ENCODE results near the gene LRRC14B. TPM values are rescaled to one million over a fixed set of nuclear protein-coding genes. Genes with fewer than 3 reads are reported as not detected.

The LRRC14B gene
- total and polyA plus RNA-seq, 2 of the 13 experiments (the other 11 are each of a cell fraction or from before 2014, with no cell fraction given), result not detected

- no peaks in the 10 kb centered on the region for H3K9me3 ChIP-seq (ENCODE audit: low read length)
- WGBS (ENCODE audit: low lambda C conversion rate), result 33% methylated on average over 13 of the region's 21 CpGs
- in situ Hi-C loops (cut with HindIII; ENCODE audit: extremely low pct_ligation_motif_present, low pct_unique_long_range_greater_than_20kb), result no loop called here
- no peaks in the 10 kb centered on the region for H3K36me3 ChIP-seq (replicated peaks in 1 of 2; ENCODE audit: control insufficient read depth in 1 of 2, insufficient read depth in 2 of 2, low read length in 2 of 2)
- no peak overlapping the region for H3K4me2 ChIP-seq (ENCODE audit: low read depth, low read length)
- peaks cover 22% of the 10 kb centered on the region for H3K4me1 ChIP-seq (ENCODE audit: insufficient read depth, low read length)
- ATAC-seq (no peak), DNase-seq (ENCODE audit: low spot score) (no peak), FAIRE-seq (no peak)
- CTCF ChIA-PET (ENCODE audit: low intra/inter-chr PET ratio, low total read pairs), result no interaction called here
- POLR2A ChIA-PET, result no interaction called here
- BruUV-seq (replicated peaks), result no TSS peak
- no peaks in the 10 kb centered on the region for H4K20me1 ChIP-seq (ENCODE audit: insufficient read depth, low read length)
- H3K4me3 ChIP-seq (replicated peaks in 1 of 3; ENCODE audit: insufficient read depth in 1 of 3, low read depth in 2 of 3, low read length in 3 of 3), result no peak overlapping the region
- no peak overlapping the region for H3K9ac ChIP-seq (ENCODE audit: insufficient read depth, low read depth, low read length)
- no peak overlapping the region for H2AFZ ChIP-seq (ENCODE audit: low read length)
- H3K27ac ChIP-seq (ENCODE audit: extremely low read length, insufficient read depth, low read length), result no peak overlapping the region
- peaks cover 0 to 26% of the 10 kb centered on the region in 2 experiments; a peak in 4 of 5 replicates for H3K27me3 ChIP-seq (ENCODE audit: control insufficient read depth in 1 of 2, insufficient read depth in 2 of 2, low read length in 2 of 2)
- intact Hi-C loops (cut with micrococcal nuclease; ENCODE audit: unreplicated experiment), result no loop called here
- no peaks in the 10 kb centered on the region for H3K79me2 ChIP-seq (ENCODE audit: insufficient read depth, low read length)
- no peak for TF ChIP-seq ZNF674 (CRISPR knock-in tag; IDR thresholded peaks at IDR 0.05; ENCODE audit: low read depth)
- no peak for TF ChIP-seq ZBTB20 (CRISPR knock-in tag; IDR thresholded peaks at IDR 0.05; ENCODE audit: borderline replicate concordance, low read depth)
- no peak for TF ChIP-seq AGO2 (optimal IDR thresholded peaks at IDR 0.05; ENCODE audit: low read depth, low read length)
- no peak for TF ChIP-seq TAF15 (IDR thresholded peaks at IDR 0.05; ENCODE audit: low read depth, low read length, poor library complexity, severe bottlenecking)
- TF ChIP-seq CREB1 (IDR thresholded peaks at IDR 0.05), result no peak
- TF ChIP-seq CREB1 (CRISPR knock-in tag; IDR thresholded peaks at IDR 0.05), result no peak
- TF ChIP-seq ONECUT2 (CRISPR knock-in tag; IDR thresholded peaks at IDR 0.05), result no peak
- TF ChIP-seq ELF1 (CRISPR knock-in tag; IDR thresholded peaks at IDR 0.05), result no peak
- no peak for TF ChIP-seq SOX6 (IDR thresholded peaks at IDR 0.05)
- TF ChIP-seq SOX6 (CRISPR knock-in tag; IDR thresholded peaks at IDR 0.05), result no peak
- no peak for TF ChIP-seq KIAA2018 (CRISPR knock-in tag; IDR thresholded peaks at IDR 0.05; ENCODE audit: borderline replicate concordance)
- no peak for TF ChIP-seq DR1 (CRISPR knock-in tag; IDR thresholded peaks at IDR 0.05)
- no peak for TF ChIP-seq ZBTB49 (CRISPR knock-in tag; IDR thresholded peaks at IDR 0.05; ENCODE audit: borderline replicate concordance)
- TF ChIP-seq SOX5 (CRISPR knock-in tag; IDR thresholded peaks at IDR 0.05; ENCODE audit: borderline replicate concordance), result no peak
These were observed 5.9 kb upstream of the LRRC14B start for GRCh38 chr5:185095-186070.
